GM18519 (cell line): ENCODE measurements around the gene TRO.

Experiments
- ATAC-seq: cut with Tn5 transposase; IDR thresholded peaks from one replicate; pipeline ENCODE4 v1.9.1; 2021; ENCODE audit warnings: mild to moderate bottlenecking, moderate library complexity; ENCODE audit not compliant: unreplicated experiment, low FRiP score

The TRO gene, protein sequence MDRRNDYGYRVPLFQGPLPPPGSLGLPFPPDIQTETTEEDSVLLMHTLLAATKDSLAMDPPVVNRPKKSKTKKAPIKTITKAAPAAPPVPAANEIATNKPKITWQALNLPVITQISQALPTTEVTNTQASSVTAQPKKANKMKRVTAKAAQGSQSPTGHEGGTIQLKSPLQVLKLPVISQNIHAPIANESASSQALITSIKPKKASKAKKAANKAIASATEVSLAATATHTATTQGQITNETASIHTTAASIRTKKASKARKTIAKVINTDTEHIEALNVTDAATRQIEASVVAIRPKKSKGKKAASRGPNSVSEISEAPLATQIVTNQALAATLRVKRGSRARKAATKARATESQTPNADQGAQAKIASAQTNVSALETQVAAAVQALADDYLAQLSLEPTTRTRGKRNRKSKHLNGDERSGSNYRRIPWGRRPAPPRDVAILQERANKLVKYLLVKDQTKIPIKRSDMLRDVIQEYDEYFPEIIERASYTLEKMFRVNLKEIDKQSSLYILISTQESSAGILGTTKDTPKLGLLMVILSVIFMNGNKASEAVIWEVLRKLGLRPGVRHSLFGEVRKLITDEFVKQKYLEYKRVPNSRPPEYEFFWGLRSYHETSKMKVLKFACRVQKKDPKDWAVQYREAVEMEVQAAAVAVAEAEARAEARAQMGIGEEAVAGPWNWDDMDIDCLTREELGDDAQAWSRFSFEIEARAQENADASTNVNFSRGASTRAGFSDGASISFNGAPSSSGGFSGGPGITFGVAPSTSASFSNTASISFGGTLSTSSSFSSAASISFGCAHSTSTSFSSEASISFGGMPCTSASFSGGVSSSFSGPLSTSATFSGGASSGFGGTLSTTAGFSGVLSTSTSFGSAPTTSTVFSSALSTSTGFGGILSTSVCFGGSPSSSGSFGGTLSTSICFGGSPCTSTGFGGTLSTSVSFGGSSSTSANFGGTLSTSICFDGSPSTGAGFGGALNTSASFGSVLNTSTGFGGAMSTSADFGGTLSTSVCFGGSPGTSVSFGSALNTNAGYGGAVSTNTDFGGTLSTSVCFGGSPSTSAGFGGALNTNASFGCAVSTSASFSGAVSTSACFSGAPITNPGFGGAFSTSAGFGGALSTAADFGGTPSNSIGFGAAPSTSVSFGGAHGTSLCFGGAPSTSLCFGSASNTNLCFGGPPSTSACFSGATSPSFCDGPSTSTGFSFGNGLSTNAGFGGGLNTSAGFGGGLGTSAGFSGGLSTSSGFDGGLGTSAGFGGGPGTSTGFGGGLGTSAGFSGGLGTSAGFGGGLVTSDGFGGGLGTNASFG (N-terminal part only)

GRCh38 chrX:54920610-54921426, at the start of gene TRO:
Gene TRO (plus strand): TSS chrX:54920824. CDS start chrX:54922247, 1,423 bp downstream.
- no peak for ATAC-seq

GRCh38 chrX:54885740-54886139, 34.9 kb upstream of the TRO start:
- no peak for ATAC-seq

DNA sequence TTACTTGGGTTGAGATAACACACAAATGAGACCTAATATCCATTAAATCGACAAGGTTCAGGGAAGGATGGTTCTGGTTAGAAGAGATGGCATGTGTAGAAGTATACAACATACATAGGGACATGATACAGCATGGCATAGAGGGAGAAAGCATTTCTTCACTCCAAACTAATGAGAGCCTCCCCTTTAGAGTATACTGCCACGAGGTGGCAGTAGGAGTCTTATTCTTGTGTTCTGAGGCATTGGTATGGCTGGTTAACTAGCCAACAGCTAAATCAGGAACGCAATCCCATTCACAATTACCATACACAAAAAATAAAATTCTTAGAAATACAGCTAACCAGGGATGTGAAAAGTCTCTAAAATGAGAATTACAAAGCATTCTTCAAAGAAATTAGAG, 29.1 kb upstream of the TRO start:
- no peak for ATAC-seq

- no peak for ATAC-seq
These were observed 26.5 kb upstream of the TRO start for GRCh38 chrX:54894159-54894558.

GRCh38 chrX:54909941-54910340, 10.7 kb upstream of the TRO start:
- ATAC-seq, result no peak

DNA sequence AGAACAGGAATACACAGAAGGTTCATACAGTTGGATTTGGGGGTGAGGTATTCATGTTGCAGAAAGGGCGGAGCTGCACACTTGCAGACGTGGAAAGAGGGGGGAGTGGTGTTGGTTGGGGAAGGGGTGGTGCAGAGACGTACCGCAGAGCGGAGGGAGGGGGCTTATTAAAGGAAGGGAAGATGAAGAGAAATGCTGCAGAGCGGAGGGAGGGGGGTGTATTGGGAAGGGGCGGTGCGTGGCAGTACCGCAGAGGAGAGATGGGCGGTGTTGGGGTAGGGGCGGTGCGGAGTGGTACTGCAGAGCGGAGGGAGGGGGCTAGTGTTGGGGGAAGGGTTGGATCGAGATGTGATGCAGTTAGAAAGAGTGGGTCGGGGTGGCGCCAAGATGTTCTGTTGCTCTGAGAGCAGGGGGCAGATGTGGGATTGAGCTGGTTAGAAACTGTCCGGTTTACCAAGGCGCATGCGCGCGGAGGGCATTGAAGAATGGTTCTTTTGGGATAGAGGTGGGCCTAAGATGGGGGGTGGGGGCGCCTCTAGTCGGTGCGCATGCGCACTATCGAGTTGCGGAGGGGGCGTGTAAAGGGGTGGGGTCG, 900 bp downstream of the TRO start:
- ATAC-seq, result no peak

DNA sequence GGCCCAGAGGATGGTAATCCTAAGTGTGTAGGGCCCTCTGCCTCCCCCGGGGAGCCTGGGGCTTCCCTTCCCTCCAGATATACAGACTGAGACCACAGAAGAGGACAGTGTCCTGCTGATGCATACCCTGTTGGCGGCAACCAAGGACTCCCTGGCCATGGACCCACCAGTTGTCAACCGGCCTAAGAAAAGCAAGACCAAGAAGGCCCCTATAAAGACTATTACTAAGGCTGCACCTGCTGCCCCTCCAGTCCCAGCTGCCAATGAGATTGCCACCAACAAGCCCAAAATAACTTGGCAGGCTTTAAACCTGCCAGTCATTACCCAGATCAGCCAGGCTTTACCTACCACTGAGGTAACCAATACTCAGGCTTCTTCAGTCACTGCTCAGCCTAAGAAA, 1.9 kb downstream of the TRO start:
- no peak for ATAC-seq

- ATAC-seq, result no peak
These were observed 2.8 kb downstream of the TRO start for GRCh38 chrX:54923376-54923775.

- no peak for ATAC-seq
These were observed 6.4 kb downstream of the TRO start for GRCh38 chrX:54926978-54927377.

GRCh38 chrX:54928876-54929275, 8.3 kb downstream of the TRO start:
- ATAC-seq, result no peak

- ATAC-seq, result no peak
These were observed 9.8 kb downstream of the TRO start for GRCh38 chrX:54930291-54931049.

DNA sequence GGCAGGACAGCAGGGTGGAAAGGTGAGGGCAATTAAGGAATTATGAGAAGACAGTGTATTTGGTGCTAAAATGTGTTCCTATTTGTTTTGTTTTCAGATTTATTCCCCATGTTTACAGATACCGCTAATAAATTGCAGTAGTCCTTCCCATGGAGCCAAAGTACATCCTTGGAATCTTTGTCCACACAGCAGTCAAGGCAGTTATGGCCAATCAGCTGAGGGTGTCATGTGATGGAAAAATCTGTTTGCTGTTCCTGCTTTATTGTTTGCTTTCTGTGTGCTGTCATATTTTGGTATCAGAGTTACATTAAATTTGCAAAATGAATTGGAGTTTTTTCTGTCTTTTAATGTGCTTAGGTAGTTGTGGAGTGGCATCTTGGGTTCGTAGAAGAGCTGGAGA, 10.5 kb downstream of the TRO start:
- ATAC-seq, result no peak

- no peak for ATAC-seq
These were observed 12.7 kb downstream of the TRO start for GRCh38 chrX:54933150-54933826.

GRCh38 chrX:54934058-54934457, 13.4 kb downstream of the TRO start:
- no peak for ATAC-seq

GRCh38 chrX:54934890-54935289, 14.3 kb downstream of the TRO start:
- no peak for ATAC-seq

DNA sequence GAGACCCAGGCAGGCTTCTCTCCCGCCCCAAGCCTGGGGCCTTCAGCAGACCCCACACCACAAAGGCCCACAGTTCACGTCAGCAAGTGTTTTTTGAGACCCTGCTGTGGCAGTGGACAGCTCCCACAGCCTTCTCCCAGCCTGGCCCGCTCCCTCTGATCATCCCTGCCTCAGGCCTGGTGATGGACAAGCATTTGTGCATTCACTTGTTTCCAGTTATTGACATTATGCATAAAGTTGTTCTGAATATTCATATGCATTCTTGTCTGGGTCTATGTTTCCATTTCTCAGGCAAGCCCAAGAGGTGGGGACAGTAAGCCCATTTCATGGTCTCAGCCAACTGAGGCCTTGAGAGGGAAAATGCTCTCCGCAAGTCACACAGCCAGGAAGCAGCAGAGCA, 14.7 kb downstream of the TRO start:
- no peak for ATAC-seq

DNA sequence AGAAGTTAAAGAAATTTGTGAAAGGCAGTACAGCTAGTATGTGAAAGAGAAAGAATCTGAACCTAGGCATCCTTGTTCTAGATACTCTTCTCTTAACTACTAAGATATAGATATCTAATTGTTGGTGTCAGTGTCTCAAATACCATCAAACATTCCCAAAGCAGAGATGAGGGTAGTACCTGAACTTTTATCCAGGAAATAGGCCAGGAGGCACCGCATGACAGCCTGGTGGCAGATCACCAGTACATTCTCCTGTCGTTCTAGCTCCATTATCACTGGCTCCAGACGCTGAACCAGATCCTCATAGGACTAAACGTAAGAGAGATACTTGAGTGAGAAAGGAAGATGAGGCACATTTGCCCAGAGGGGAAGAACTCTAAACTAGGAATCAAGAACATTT, 16.8 kb downstream of the TRO start:
- ATAC-seq, result no peak

GRCh38 chrX:54944816-54945215, 24.2 kb downstream of the TRO start:
- no peak for ATAC-seq
